GM13976 (cell line): ENCODE results near the gene SPCS2.

Experiments used
- DNase-seq: peaks from one replicate; pipeline ENCODE4 v3.0.0; 2012; ENCODE audit warnings: low spot score
- CTCF ChIP-seq: IDR thresholded peaks from 2 replicates; pipeline ENCODE4 v1.5.1; 2012; ENCODE audit warnings: borderline replicate concordance, mild to moderate bottlenecking; ENCODE audit not compliant: insufficient read depth; ENCODE audit errors: extremely low read depth, missing control alignments, control extremely low read depth
- in situ Hi-C: fragments of 300-500 bp; cut with MboI; formaldehyde crosslinking; loops from one replicate; pipeline ENCODE4 v1.12.0; 2022; ENCODE audit warnings: low sequenced_read_pairs, mixed read lengths, inconsistent platforms; ENCODE audit not compliant: unreplicated experiment

The SPCS2 gene

DNA sequence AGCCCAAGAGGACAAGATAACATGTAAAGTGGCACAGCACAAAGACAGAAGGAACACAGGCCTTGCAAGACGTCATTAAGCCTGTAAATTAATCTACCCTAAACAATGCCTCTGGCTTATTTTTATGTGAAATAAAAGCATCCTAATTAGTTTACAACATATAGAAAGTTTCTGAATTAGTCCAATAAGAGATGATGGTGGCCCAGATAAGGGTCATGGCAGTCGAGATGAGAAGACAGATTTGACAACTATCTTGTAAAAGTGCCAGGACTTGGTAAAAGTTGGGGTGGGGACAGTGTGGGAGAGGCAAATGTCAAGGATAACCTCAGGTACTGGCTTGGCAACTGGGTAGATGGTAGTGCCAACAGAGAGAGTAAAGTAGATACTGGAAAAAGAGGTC is 13.8 kb upstream of the SPCS2 start:
- no peak for TF ChIP-seq CTCF
- no peak for DNase-seq
- in situ Hi-C loops, result loop anchor here (25.0 kb wide), 1 partner anchor 277 kb away; no protein-coding TSS in a partner anchor

- DNase-seq, result no peak
- no peak for TF ChIP-seq CTCF
- in situ Hi-C loops, result loop anchor here (25.0 kb wide), 1 partner anchor 276 kb away; no protein-coding TSS in a partner anchor
These were observed 13.0 kb upstream of the SPCS2 start for GRCh38 chr11:74936087-74936486.

DNA sequence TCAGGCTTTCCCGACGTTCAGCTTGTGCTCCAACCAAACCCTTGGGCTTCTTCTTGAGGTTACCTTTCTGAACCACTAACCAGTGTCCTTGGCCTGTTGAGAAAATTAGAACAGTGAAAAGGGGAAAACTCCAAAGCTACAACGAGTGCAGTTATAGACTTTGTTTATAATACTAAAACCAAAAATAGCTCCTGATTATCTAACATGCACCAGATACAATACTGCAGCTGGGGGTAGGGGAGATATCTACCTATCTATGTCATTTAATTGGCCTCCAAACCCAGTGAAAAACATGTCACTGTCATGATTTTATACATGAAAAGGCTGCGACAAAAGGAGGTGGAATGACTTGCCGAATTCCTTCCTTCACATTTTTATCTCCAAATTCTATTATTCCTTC is 12.1 kb upstream of the SPCS2 start:
- no peak for TF ChIP-seq CTCF
- no peak for DNase-seq
- in situ Hi-C loops, result loop anchor here (25.0 kb wide), 1 partner anchor 275 kb away; no protein-coding TSS in a partner anchor

DNA sequence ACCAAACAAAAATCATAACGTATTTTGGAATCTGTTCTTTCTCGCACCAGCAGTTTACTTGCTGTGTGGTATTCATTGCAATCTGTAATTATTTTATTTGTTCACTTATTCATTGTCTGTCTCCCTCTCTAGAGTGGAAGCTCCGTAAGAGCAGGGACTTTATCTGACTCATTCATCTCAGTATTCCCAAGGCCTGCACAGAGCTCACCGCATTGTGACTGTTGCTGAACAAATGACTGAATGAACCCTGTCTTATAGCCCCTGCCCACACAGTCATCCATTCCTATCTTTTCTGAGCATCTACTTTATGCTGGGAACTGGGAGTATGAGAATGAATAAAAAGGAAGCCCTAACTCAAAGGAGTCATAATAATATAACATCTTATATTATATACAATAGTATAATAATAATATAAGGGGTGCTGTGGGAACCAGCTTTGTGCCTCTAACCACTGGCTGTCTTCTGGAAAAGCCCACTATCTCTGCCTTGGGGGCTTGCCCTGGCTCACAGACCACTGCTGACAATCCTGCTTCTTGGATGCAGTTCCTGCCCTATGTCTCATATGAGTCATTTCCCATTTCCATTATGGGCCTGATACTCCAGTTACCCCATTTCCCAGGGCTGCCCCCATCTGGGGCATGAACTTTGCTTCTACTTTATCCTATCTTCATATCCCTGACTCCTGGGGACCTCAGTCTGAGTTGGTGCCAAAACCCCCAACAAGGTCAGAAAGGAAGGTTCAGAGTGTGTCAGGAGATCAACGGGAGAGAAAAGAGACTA is 11.2 kb upstream of the SPCS2 start:
- in situ Hi-C loops, result loop anchor here (25.0 kb wide), 1 partner anchor 274 kb away; no protein-coding TSS in a partner anchor
- no peak for TF ChIP-seq CTCF

GRCh38 chr11:74941492-74941891 is 7.6 kb upstream of the SPCS2 start:
- no peak for DNase-seq
- TF ChIP-seq CTCF, result no peak
- in situ Hi-C loops, result loop anchor here (10.0 to 25.0 kb wide), 2 partner anchors 73 to 271 kb away; no protein-coding TSS in a partner anchor

More for the DNA sequence above, 11.2 kb upstream of the SPCS2 start:
- no peak for DNase-seq

DNA sequence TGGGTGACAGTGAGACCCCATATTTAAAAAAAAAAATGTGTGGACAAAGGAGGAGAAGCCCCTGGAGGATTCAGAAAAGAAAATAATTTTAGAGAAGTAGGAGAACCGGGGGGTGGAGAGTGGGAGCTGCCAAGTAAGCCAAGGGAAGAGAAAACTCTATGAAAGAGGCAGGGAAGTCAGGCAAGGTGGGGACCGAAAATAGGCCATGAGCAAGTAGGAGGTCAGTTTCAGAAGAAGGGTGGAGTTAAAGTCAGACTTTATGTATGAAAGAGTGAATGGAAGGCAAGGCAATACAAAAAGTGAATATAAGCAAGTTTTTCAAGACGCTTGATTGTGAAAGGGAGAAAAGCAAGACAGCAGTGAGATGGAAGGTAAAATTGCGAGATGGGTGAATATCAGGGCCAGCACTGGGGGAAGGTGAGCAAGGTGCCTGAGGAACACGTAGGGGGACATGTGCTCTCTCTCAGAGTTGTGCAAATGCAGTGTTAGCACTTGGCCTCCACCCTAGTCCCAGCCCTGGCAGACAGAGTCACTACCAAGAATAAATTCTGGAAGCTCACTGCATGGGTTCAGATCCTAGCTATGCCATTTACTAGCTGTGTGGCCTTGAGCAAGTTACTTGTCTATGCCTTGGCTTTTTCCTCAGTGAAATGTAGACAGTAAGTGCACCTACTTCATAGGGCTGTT is 6.8 kb upstream of the SPCS2 start:
- no peak for TF ChIP-seq CTCF
- no peak for DNase-seq
- in situ Hi-C loops, result loop anchor here (10.0 to 25.0 kb wide), 2 partner anchors 73 to 270 kb away; no protein-coding TSS in a partner anchor
